HG02852 (cell line): ENCODE data around the gene CYP24A1.
"Not testable (repeated sequence)": the region's sequence is repeated elsewhere in the genome, so short reads cannot be mapped to it uniquely, and the experiment has no call there.

Experiments used
- ATAC-seq: cut with Tn5 transposase; IDR thresholded peaks from one replicate; pipeline ENCODE4 v1.9.1; 2021; ENCODE audit warnings: mild to moderate bottlenecking, moderate library complexity; ENCODE audit not compliant: unreplicated experiment

Gene CYP24A1

GRCh38 chr20:54137115-54137514 is 36.7 kb downstream of the CYP24A1 start:
- no peak for ATAC-seq

GRCh38 chr20:54134445-54135220 is 39.2 kb downstream of the CYP24A1 start:
- ATAC-seq, result no peak

- ATAC-seq, result no peak
These were observed 40.1 kb downstream of the CYP24A1 start for GRCh38 chr20:54133434-54134427.

GRCh38 chr20:54132612-54133433 is 41.0 kb downstream of the CYP24A1 start:
- ATAC-seq, result no peak

GRCh38 chr20:54131675-54132611 is 41.8 kb downstream of the CYP24A1 start:
- no peak for ATAC-seq

GRCh38 chr20:54131125-54131524 is 42.7 kb downstream of the CYP24A1 start:
- not testable (repeated sequence) for ATAC-seq

GRCh38 chr20:54129350-54129749 is 44.4 kb downstream of the CYP24A1 start:
- ATAC-seq, result no peak

- no peak for ATAC-seq
These were observed 45.8 kb downstream of the CYP24A1 start for GRCh38 chr20:54127855-54128574.

- no peak for ATAC-seq
These were observed 46.8 kb downstream of the CYP24A1 start for GRCh38 chr20:54126806-54127655.

- not testable (repeated sequence) for ATAC-seq
These were observed 47.5 kb downstream of the CYP24A1 start for GRCh38 chr20:54126328-54126727.

- no peak for ATAC-seq
These were observed 50.1 kb downstream of the CYP24A1 start for GRCh38 chr20:54123587-54124180.

- no peak for ATAC-seq
These were observed 50.9 kb downstream of the CYP24A1 start for GRCh38 chr20:54122681-54123586.

GRCh38 chr20:54122189-54122588 is 51.6 kb downstream of the CYP24A1 start:
- ATAC-seq, result no peak

GRCh38 chr20:54119744-54120143 is 54.0 kb downstream of the CYP24A1 start:
- ATAC-seq, result no peak

GRCh38 chr20:54118220-54119001 is 55.4 kb downstream of the CYP24A1 start:
- ATAC-seq, result no peak
